GM23338 (cell line): Measurements from ENCODE around the gene SLC36A2. TPM values are rescaled to one million over a fixed set of nuclear protein-coding genes. Genes with fewer than 3 reads are reported as not detected.

Experiments
- ATAC-seq: fragments of 200-7000 bp; cut with Tn5 transposase; 3 replicates; pipeline ENCODE4 v1.9.1; 2020
- DNase-seq: peaks from one replicate; pipeline ENCODE4 v3.0.0-alpha.2; 2015; ENCODE audit warnings: low spot score
- H2AFZ ChIP-seq: fragments of 200-600 bp; sonication (generic); 2 replicates; pipeline ENCODE4 v1.8.0; 2016; ENCODE audit warnings: antibody characterized with exemption, mild to moderate bottlenecking, moderate library complexity
- H3F3A ChIP-seq: fragments of 200-600 bp; sonication (generic); replicated peaks from 2 replicates; pipeline ENCODE4 v1.8.0; 2017; ENCODE audit warnings: antibody characterized with exemption, mixed run types, low read depth
- H3K27ac ChIP-seq: fragments of 200-600 bp; sonication (generic); 2 replicates; pipeline ENCODE4 v1.6.1; 2016; ENCODE audit warnings: low read depth
- H3K27me3 ChIP-seq: fragments of 200-600 bp; sonication (generic); 2 replicates; pipeline ENCODE4 v1.8.0; 2016; ENCODE audit warnings: mild to moderate bottlenecking, mixed run types, moderate library complexity; ENCODE audit not compliant: insufficient read depth
- H3K36me3 ChIP-seq: fragments of 200-600 bp; sonication (generic); 2 replicates; pipeline ENCODE4 v1.8.0; 2016; ENCODE audit warnings: mild to moderate bottlenecking; ENCODE audit not compliant: insufficient read depth
- H3K4me1 ChIP-seq: fragments of 200-600 bp; sonication (generic); 2 replicates; pipeline ENCODE4 v1.8.0; 2016; ENCODE audit warnings: mild to moderate bottlenecking, moderate library complexity; ENCODE audit not compliant: insufficient read depth
- H3K4me2 ChIP-seq: fragments of 200-600 bp; sonication (generic); 2 replicates; pipeline ENCODE4 v1.7.1; 2017; ENCODE audit warnings: mixed run types
- H3K4me3 ChIP-seq: fragments of 200-600 bp; sonication (generic); 2 replicates; pipeline ENCODE4 v1.6.1; 2016; ENCODE audit warnings: mixed run types
- H3K79me2 ChIP-seq: fragments of 200-600 bp; sonication (generic); replicated peaks from 2 replicates; pipeline ENCODE4 v1.8.0; 2017; ENCODE audit warnings: mild to moderate bottlenecking; ENCODE audit not compliant: insufficient read depth
- H3K9me2 ChIP-seq: fragments of 200-600 bp; sonication (generic); 2 replicates; pipeline ENCODE4 v1.8.0; 2017; ENCODE audit not compliant: insufficient read depth
- H4K20me1 ChIP-seq: fragments of 200-600 bp; sonication (generic); replicated peaks from 2 replicates; pipeline ENCODE4 v1.8.0; 2017; ENCODE audit warnings: mild to moderate bottlenecking; ENCODE audit not compliant: insufficient read depth
- H3K27ac Mint-ChIP-seq: 2 replicates; pipeline ENCODE4 v1.8.0; 2020; ENCODE audit warnings: inconsistent platforms, mild to moderate bottlenecking, moderate library complexity, mixed read lengths
- H3K27me3 Mint-ChIP-seq: 3 replicates; pipeline ENCODE4 v1.8.0; 2022; ENCODE audit warnings: low read depth, mild to moderate bottlenecking, moderate library complexity, mixed read lengths, inconsistent platforms; ENCODE audit not compliant: insufficient read depth, poor library complexity
- H3K36me3 Mint-ChIP-seq: 3 replicates; pipeline ENCODE4 v1.8.0; 2021; ENCODE audit warnings: low read depth, mild to moderate bottlenecking, inconsistent platforms, moderate library complexity, mixed read lengths
- H3K4me1 Mint-ChIP-seq: 3 replicates; pipeline ENCODE4 v1.8.0; 2020; ENCODE audit warnings: mild to moderate bottlenecking, inconsistent platforms, mixed read lengths
- H3K4me3 Mint-ChIP-seq: 3 replicates; pipeline ENCODE4 v1.8.0; 2021; ENCODE audit warnings: moderate library complexity, mild to moderate bottlenecking, inconsistent platforms, mixed read lengths
- H3K9me3 Mint-ChIP-seq: 3 replicates; pipeline ENCODE4 v1.8.0; 2020; ENCODE audit warnings: moderate library complexity, mild to moderate bottlenecking, inconsistent platforms, mixed read lengths
- EZH2 ChIP-seq: fragments of 200-600 bp; sonication (generic); IDR thresholded peaks from one replicate; pipeline ENCODE4 v1.8.0; 2017; ENCODE audit warnings: antibody characterized with exemption, mild to moderate bottlenecking, low read depth; ENCODE audit not compliant: unreplicated experiment
- JUNB ChIP-seq: IDR thresholded peaks from one replicate; pipeline ENCODE4 v1.6.1; 2016; ENCODE audit warnings: antibody characterized with exemption; ENCODE audit not compliant: unreplicated experiment
- NANOG ChIP-seq: IDR thresholded peaks from 2 replicates; pipeline ENCODE4 v1.6.1; 2016; ENCODE audit warnings: antibody characterized with exemption, borderline replicate concordance
- POLR2AphosphoS5 ChIP-seq: IDR thresholded peaks from 2 replicates; pipeline ENCODE4 v1.6.1; 2016; ENCODE audit warnings: antibody characterized with exemption, low read depth
- ZNF331 ChIP-seq: fragments of 250-450 bp; sonication (Bioruptor Pico); IDR thresholded peaks from 2 replicates; pipeline ENCODE4 v1.5.0; 2020; ENCODE audit warnings: low read depth, mild to moderate bottlenecking, moderate library complexity
- polyA plus RNA-seq: library from polyadenylated mRNA; unstranded; fragments of >200 nt; fragmentation: Nextera tagmentation; extraction: Ambion mirVana; gene quantifications from 2 replicates; pipeline ENCODE4 v1.2.1, GENCODE V29; 2016
- total RNA-seq: library from RNA; depleted of rRNA; stranded (reverse); fragments of >200 nt; shearing (Covaris generic); gene quantifications from 2 replicates; pipeline ENCODE4 v1.2.3, GENCODE V29; 2014
- TF ChIP-seq, protein P1 (sequence below): fragments of 250-450 bp; sonication (Bioruptor Pico); IDR thresholded peaks from 2 replicates; pipeline ENCODE4 v1.5.0; 2020; ENCODE audit warnings: mild to moderate bottlenecking, moderate library complexity
- TF ChIP-seq, protein P2 (sequence below): IDR thresholded peaks from 2 replicates; pipeline ENCODE4 v1.6.1; 2016; ENCODE audit warnings: antibody characterized with exemption
- TF ChIP-seq, protein P3 (sequence below), 2 experiments: fragments of 200-600 bp in 1 of 2; sonication (generic) in 1 of 2; conservative IDR thresholded peaks; 2 replicates each; pipeline versions ENCODE4 v1.5.1 to v1.6.1; 2016 to 2017; ENCODE audit warnings: antibody characterized with exemption in 2 of 2, low read depth in 2 of 2, mild to moderate bottlenecking in 2 of 2, moderate library complexity in 1 of 2

The SLC36A2 gene
- total and polyA plus RNA-seq, 2 experiments from 2014 or later, result 0.08 TPM; not detected in 1

- Mint-ChIP-seq H3K4me3 (no peak overlapping the region), H3K27ac (no peak overlapping the region), H3K27me3 (peaks cover 3% of the 10 kb centered on the region), H3K9me3 (no peaks in the 10 kb centered on the region), H3K36me3 (no peaks in the 10 kb centered on the region), H3K4me1 (peaks cover 6% of the 10 kb centered on the region; the same call in 1 of the 3 replicates)
- H3K79me2 ChIP-seq, result no peaks in the 10 kb centered on the region
- H3K4me3 ChIP-seq, result no peak overlapping the region
- no peaks in the 10 kb centered on the region for H3K36me3 ChIP-seq
- DNase-seq (no peak), ATAC-seq (no peak)
- H3K4me1 ChIP-seq, result no peaks in the 10 kb centered on the region
- H4K20me1 ChIP-seq, result no peaks in the 10 kb centered on the region
- no peak overlapping the region for H2AFZ ChIP-seq
- H3F3A ChIP-seq, result no peaks in the 10 kb centered on the region
- H3K27ac ChIP-seq, result no peak overlapping the region
- no peak for TF ChIP-seq NANOG
- TF ChIP-seq ZNF331 (CRISPR knock-in tag), result no peak
- TF ChIP-seq JUNB, result no peak
- TF ChIP-seq, protein P1, sequence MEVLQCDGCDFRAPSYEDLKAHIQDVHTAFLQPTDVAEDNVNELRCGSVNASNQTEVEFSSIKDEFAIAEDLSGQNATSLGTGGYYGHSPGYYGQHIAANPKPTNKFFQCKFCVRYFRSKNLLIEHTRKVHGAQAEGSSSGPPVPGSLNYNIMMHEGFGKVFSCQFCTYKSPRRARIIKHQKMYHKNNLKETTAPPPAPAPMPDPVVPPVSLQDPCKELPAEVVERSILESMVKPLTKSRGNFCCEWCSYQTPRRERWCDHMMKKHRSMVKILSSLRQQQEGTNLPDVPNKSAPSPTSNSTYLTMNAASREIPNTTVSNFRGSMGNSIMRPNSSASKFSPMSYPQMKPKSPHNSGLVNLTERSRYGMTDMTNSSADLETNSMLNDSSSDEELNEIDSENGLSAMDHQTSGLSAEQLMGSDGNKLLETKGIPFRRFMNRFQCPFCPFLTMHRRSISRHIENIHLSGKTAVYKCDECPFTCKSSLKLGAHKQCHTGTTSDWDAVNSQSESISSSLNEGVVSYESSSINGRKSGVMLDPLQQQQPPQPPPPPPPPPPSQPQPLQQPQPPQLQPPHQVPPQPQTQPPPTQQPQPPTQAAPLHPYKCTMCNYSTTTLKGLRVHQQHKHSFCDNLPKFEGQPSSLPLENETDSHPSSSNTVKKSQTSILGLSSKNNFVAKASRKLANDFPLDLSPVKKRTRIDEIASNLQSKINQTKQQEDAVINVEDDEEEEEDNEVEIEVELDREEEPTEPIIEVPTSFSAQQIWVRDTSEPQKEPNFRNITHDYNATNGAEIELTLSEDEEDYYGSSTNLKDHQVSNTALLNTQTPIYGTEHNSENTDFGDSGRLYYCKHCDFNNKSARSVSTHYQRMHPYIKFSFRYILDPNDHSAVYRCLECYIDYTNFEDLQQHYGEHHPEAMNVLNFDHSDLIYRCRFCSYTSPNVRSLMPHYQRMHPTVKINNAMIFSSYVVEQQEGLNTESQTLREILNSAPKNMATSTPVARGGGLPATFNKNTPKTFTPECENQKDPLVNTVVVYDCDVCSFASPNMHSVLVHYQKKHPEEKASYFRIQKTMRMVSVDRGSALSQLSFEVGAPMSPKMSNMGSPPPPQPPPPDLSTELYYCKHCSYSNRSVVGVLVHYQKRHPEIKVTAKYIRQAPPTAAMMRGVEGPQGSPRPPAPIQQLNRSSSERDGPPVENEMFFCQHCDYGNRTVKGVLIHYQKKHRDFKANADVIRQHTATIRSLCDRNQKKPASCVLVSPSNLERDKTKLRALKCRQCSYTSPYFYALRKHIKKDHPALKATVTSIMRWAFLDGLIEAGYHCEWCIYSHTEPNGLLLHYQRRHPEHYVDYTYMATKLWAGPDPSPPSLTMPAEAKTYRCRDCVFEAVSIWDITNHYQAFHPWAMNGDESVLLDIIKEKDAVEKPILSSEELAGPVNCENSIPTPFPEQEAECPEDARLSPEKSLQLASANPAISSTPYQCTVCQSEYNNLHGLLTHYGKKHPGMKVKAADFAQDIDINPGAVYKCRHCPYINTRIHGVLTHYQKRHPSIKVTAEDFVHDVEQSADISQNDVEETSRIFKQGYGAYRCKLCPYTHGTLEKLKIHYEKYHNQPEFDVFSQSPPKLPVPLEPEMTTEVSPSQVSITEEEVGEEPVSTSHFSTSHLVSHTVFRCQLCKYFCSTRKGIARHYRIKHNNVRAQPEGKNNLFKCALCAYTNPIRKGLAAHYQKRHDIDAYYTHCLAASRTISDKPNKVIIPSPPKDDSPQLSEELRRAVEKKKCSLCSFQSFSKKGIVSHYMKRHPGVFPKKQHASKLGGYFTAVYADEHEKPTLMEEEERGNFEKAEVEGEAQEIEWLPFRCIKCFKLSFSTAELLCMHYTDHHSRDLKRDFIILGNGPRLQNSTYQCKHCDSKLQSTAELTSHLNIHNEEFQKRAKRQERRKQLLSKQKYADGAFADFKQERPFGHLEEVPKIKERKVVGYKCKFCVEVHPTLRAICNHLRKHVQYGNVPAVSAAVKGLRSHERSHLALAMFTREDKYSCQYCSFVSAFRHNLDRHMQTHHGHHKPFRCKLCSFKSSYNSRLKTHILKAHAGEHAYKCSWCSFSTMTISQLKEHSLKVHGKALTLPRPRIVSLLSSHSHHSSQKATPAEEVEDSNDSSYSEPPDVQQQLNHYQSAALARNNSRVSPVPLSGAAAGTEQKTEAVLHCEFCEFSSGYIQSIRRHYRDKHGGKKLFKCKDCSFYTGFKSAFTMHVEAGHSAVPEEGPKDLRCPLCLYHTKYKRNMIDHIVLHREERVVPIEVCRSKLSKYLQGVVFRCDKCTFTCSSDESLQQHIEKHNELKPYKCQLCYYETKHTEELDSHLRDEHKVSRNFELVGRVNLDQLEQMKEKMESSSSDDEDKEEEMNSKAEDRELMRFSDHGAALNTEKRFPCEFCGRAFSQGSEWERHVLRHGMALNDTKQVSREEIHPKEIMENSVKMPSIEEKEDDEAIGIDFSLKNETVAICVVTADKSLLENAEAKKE, result no peak
- TF ChIP-seq, protein P2, sequence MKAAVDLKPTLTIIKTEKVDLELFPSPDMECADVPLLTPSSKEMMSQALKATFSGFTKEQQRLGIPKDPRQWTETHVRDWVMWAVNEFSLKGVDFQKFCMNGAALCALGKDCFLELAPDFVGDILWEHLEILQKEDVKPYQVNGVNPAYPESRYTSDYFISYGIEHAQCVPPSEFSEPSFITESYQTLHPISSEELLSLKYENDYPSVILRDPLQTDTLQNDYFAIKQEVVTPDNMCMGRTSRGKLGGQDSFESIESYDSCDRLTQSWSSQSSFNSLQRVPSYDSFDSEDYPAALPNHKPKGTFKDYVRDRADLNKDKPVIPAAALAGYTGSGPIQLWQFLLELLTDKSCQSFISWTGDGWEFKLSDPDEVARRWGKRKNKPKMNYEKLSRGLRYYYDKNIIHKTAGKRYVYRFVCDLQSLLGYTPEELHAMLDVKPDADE, result no peak
- TF ChIP-seq EZH2, result no peak
- no peak for TF ChIP-seq POLR2AphosphoS5
- TF ChIP-seq, protein P3, sequence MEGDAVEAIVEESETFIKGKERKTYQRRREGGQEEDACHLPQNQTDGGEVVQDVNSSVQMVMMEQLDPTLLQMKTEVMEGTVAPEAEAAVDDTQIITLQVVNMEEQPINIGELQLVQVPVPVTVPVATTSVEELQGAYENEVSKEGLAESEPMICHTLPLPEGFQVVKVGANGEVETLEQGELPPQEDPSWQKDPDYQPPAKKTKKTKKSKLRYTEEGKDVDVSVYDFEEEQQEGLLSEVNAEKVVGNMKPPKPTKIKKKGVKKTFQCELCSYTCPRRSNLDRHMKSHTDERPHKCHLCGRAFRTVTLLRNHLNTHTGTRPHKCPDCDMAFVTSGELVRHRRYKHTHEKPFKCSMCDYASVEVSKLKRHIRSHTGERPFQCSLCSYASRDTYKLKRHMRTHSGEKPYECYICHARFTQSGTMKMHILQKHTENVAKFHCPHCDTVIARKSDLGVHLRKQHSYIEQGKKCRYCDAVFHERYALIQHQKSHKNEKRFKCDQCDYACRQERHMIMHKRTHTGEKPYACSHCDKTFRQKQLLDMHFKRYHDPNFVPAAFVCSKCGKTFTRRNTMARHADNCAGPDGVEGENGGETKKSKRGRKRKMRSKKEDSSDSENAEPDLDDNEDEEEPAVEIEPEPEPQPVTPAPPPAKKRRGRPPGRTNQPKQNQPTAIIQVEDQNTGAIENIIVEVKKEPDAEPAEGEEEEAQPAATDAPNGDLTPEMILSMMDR (conservative IDR thresholded peaks at IDR 0.05; ENCODE audit: low read depth in 2 of 2), result no peak
- H3K27me3 ChIP-seq, result no peaks in the 10 kb centered on the region
- H3K9me2 ChIP-seq, result no peaks in the 10 kb centered on the region
- no peak overlapping the region for H3K4me2 ChIP-seq
Observed at GRCh38 chr5:151281001-151281639, 66.2 kb downstream of the SLC36A2 start.
